ENCODE measurements around the gene PANX2.

PANX2 gene

DNA sequence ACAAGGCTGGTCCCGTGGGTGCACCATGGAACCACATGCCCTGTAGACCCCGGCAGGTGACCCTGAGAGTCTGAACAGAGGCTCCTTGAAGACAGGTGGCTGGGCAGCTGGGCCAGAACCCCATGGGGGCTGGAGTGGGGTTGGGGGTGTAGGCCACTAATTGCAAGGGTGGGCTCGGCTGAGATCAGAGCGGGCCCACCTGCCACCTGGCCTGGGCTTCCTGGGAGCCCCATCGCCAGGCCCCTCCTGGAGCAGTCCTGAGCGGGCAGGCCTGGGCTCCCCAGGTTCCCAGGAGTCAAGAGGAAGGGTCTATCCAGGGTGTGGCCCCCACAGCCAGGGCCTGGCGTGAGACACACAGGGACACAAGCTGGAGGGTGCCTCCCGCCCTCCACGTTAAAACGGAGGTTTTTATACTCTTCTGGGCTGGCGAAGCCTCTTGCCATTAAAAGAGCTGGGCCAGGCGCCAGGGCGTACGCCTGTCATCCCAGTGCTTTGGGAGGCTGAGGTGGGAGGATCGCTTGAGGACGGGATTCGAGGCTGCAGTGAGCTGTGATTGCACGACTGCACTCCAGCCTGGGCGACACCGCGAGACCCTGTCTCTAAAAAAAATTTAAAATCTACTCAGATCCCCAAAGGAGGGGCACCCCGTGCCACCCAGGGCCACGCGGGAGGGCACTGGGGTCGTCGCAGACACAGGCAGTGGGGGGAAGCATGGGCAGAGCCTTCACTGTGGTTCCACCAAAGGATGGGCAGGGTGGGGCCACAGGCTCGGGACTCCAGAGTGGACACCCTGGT lies 10.4 kb downstream of the PANX2 start:
- no peak overlapping the region for H3K4me3 ChIP-seq
- H3K27ac ChIP-seq: no peak overlapping the region

GRCh38 chr22:50182176-50183081 lies 11.9 kb downstream of the PANX2 start:
- H3K27ac ChIP-seq: no peak overlapping the region
- no peak overlapping the region for H3K4me3 ChIP-seq

DNA sequence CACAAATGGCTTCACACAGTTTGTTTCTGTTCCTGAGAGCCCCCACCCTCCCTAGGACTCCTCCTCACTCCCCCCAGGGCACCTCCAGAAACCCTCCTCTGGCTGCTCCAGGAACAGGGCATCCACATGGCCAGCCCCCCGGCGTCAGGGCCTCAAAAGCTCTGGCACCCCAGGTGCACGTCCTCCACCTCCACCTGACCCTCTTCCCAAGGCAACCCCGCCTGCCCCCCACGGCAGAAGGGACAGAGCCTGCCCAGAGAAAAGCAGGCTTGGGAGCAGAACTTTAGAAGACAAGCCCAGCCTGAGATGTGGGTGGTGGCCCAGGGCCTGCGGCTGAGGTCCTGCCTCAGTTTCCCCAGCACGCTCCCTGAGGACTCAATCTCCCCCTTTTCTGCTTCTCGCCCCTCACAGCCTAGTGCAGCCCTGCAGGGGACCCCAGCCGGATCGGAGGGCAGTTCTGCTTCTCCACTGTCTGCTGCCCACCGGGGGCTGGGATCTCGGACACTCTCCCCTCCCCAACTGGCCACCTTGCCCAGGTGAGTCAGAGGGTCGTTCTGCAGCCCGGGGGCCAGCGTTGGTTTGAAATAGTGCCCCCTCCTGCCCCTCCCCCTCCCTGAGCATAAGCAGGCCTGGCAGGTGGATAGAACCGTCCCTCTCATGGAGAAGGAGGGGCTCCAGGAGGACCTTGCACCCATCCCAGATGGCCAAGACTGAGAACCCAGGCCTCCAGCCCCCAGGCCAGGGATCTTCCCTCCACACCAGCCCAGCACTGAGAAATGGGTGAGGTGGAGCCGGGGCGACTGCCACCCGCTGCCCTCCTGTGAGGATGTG lies 12.8 kb downstream of the PANX2 start:
- no peak overlapping the region for H3K27ac ChIP-seq
- no peak overlapping the region for H3K4me3 ChIP-seq

DNA sequence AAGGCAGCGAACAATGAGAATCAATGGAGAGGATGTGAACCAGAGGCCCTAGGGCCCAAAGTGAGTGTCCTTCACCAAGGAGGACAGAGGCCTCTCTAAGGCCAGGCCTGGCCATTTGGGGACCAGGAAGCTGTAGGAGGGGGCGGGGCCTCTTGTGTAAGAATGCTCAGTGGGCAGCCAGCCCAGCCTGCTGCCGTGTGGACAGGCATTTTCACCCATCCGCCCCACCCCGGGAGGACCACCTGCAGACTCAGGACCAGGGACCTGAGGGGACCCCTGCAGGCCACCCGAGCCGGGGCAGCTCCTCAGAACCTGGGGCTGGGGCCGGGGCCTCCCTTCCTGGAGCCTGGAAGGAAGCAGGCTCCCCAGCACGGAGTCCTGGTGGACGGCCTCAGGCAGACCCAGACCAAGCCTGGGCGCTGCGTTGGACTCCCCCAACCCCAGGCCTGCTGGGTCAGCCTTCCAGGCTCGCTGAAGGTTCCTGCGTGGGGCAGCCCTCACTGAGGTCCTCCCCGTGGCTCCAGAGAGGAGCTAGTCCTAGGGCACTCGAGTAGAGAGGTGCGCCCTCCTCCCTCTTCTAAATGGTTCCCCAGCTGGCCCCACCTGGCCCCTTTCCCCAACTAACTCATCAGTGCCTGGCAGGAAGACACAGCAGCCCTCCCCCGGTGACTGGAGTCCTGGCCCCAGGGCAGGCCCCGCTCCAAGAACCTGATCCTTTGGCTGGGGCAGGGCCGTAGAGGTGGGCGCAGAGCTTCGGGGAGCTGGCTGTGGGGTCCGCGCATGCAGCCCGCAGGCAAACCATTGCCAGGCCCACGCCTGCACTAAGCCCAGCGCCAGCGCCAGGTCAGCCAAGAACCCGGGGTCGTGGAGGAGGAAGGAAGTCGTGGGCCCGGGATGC lies 13.7 kb downstream of the PANX2 start:
- Histone ChIP-seq H3K27ac (peak overlapping the region in 4 of 21 experiments; percentile 3 to 24 (median 20)), H3K4me3 (peak overlapping the region in 4 of 7 experiments; percentile 48 to 81 (median 72))

DNA sequence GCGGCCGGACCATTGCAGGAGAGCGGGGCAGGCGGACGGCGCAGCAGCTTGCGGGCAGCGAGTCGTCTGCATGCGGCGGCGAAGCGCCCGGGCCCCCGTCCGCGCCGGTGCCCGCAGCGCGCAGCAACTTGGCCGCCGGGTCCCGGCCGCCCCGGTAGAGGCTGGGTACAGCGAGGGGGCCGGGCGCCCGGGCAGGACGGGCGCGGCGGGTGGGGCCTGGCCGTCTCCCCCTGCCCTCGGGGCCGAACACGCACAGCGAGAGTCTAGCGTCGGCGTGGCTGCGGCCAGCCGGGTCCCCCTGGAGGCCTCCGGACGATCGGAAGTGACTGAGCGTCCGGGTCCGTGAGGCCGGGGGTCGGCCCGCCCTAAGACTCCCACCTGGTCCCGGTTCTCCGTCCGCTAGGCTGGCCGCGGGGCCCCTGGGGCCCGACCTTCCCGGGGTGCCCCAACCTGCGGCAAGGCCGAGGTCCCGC lies 14.4 kb downstream of the PANX2 start:
- peak overlapping the region in 19 of 21 experiments; percentile 1 to 65 (median 43) for H3K27ac ChIP-seq
- H3K4me3 ChIP-seq: peak overlapping the region; percentile 37 to 81 (median 66)

DNA sequence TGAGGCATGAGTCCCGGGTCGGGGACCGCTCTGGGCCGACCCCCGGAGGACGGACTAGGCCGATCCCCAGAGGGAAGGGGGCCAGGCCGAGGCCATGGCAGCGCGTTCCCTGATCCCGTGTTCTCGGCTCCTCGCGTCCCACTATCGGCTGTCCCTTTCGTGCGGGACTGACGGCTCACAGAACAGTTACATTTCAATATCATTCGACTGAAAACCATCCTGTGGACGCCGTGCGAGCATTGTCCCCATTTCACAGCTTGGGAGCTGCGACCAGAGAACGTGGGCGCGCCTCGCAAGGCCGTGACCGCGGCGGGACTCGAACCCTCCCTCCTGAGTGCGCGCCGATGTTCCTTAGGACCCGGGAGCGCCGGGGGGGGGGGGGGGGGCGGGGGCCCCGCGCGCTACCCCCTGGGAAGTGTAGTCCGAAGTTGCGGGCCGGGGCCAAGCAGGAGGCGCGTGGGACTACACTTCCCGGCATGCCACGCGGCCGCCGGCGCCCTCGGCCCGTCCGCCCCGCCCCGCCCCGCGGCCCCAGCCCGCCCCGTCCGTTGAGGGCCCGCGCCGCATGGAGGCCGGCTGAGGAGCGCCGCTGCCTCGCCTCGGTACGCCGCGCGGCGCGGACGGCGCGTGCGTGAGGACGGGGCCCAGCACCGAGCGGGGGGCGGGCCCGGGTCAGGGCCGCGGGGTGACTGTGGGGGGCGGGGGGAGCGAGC lies 15.0 kb downstream of the PANX2 start, which contains the start of gene TRABD:
Gene TRABD, plus strand, starts transcription at position 539 of the 713 bp plus-strand sequence. CDS start 7,148 bp downstream, outside the sequence.
- peak within 1 kb of the TSS; percentile 64 to 90 (median 84) for H3K27ac ChIP-seq
- H3K4me3 ChIP-seq: peak within 1 kb of the TSS; percentile 48 to 81 (median 71)

DNA sequence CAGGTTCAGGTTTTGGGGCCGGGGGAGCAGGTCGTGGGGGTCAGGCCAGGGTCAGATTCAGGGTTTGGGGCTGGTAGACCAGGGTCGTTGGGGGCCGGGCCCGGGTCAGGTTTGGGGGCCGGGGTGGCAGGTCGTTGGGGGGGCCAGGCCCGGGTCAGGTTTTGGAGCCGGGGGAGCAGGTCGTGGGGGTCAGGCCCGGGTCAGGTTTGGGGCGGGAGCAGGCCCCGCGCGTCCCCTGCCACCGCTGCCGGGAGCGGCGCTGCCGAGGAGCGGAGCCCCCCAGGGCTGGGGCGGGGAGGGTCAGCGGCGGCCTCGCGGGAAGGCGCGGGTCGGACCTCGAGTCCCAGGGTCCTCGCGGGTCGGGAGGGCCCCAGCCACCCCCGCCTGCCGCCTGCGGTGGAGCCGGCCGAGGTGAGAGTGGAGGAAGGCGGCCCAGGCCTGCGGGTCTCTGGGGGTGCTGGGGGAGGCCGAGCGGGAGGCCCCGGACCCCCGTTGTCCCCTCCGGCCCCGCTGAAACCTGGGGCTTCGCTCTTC lies 15.7 kb downstream of the PANX2 start:
- Histone ChIP-seq H3K27ac (peak overlapping the region; percentile 64 to 90 (median 84)), H3K4me3 (peak overlapping the region; percentile 48 to 81 (median 71))

- peak overlapping the region; percentile 48 to 81 (median 71) for H3K4me3 ChIP-seq
- H3K27ac ChIP-seq: peak overlapping the region in 20 of 21 experiments; percentile 69 to 90 (median 84)
These were observed 16.4 kb downstream of the PANX2 start for GRCh38 chr22:50186761-50187523.

- H3K27ac ChIP-seq: peak overlapping the region in 5 of 21 experiments; percentile 6 to 97 (median 87)
These were observed 17.8 kb downstream of the PANX2 start for GRCh38 chr22:50188356-50188755.

GRCh38 chr22:50189184-50189848 lies 18.8 kb downstream of the PANX2 start:
- Histone ChIP-seq H3K27ac (peak overlapping the region in 19 of 21 experiments; percentile 75 to 98 (median 86)), H3K4me3 (no peak overlapping the region)

More at GRCh38 chr22:50188356-50188755, 17.8 kb downstream of the PANX2 start:
- H3K4me3 ChIP-seq: no peak overlapping the region

GRCh38 chr22:50189849-50190181 lies 19.3 kb downstream of the PANX2 start:
- H3K4me3 ChIP-seq: peak overlapping the region in 5 of 7 experiments; percentile 29 to 47 (median 38)

DNA sequence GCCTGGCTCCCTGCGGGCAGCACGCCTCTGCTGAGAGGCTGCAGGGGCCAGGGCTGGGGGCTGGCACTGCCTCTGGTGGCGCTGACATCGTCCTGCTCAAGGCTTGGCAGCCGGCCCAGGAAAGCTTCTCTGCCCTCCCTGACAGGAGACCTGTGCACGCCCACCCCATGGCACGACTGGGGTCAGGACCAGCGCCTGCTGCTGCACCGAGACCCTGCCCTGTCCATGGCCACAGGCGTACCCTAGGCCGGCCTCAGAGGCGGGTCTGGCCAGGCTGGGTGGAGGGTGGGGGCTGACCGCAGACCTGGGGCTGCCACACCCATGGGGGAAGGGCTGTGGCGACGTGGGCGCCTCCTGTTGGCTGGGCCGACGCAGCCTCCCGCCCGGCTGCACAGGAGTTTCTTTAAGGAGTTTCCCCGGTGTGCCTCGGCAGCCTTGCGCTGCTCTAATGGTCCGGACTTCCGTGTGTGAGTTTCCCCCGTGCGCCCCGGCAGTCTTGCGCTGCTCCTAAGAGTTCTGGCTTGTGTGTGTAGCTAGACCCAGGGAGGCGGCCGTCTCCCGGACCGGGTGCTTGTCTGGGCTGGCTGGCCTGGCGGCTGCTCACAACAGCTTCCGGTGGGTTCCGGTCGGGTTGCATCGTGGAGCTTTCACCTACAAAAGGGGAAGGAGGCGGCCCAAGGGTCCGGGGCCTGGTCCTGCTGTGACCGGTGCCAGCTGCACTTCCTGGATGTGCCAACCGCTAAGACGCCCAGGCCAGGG lies 19.8 kb downstream of the PANX2 start:
- Histone ChIP-seq H3K4me3 (peak overlapping the region; percentile 27 to 47 (median 38)), H3K27ac (peak overlapping the region; percentile 75 to 98 (median 86))

More at GRCh38 chr22:50189849-50190181, 19.3 kb downstream of the PANX2 start:
- peak overlapping the region; percentile 75 to 98 (median 86) for H3K27ac ChIP-seq

GRCh38 chr22:50190941-50191741 lies 20.6 kb downstream of the PANX2 start:
- H3K4me3 ChIP-seq: peak overlapping the region; percentile 27 to 47 (median 38)
- H3K27ac ChIP-seq: peak overlapping the region; percentile 75 to 98 (median 86)

- Histone ChIP-seq H3K4me3 (peak overlapping the region in 1 of 7 experiments; percentile 4), H3K27ac (peak overlapping the region in 19 of 21 experiments; percentile 31 to 98 (median 85))
These were observed 22.1 kb downstream of the PANX2 start for GRCh38 chr22:50192436-50193204.
